Measurements from ENCODE around the gene NEK6.

GRCh38 chr9:124347968-124348358 lies 90.2 kb downstream of the NEK6 start:
- TF ChIP-seq POLR2AphosphoS5 (IDR thresholded peaks at IDR 0.05): no peak
- no peak for TF ChIP-seq CTCF (IDR thresholded peaks at IDR 0.05)

Data from upper lobe of left lung (tissue), 4 donors.